Tibial nerve (tissue), 4 donors: ENCODE data around the gene CD82. TPM values are rescaled to one million over a fixed set of nuclear protein-coding genes. Genes with fewer than 3 reads are reported as not detected.
"Not testable (repeated sequence)": the region's sequence is repeated elsewhere in the genome, so short reads cannot be mapped to it uniquely, and the experiment has no call there.

Experiments used
- DNase-seq, 2 donors: peaks; one replicate each; pipeline ENCODE4 v3.0.0-alpha.2; 2019; ENCODE audit warnings: low spot score in 2 of 2
- H3K27ac ChIP-seq, 4 donors: fragments of 200-600 bp; sonication (generic) in 3 of 4; one replicate each; pipeline ENCODE4 v1.5.1; 2017 to 2019; ENCODE audit warnings: mild to moderate bottlenecking in 1 of 4
- H3K27me3 ChIP-seq, 2 donors: fragments of 200-600 bp; sonication (generic) in 1 of 2; one replicate each; pipeline versions ENCODE4 v1.5.1 to v1.6.0; 2017 to 2019
- H3K36me3 ChIP-seq, 3 donors: fragments of 200-600 bp; sonication (generic); one replicate each; pipeline ENCODE4 v1.5.1; 2018 to 2019
- H3K4me1 ChIP-seq, 4 donors: fragments of 200-600 bp; sonication (generic) in 3 of 4; one replicate each; pipeline ENCODE4 v1.5.1; 2017 to 2019
- H3K4me3 ChIP-seq, 4 donors: fragments of 200-600 bp; sonication (generic) in 3 of 4; one replicate each; pipeline ENCODE4 v1.5.1; 2017 to 2019; ENCODE audit warnings: mild to moderate bottlenecking in 1 of 4, moderate library complexity in 1 of 4
- H3K9me3 ChIP-seq, 4 donors: fragments of 200-600 bp; sonication (generic) in 3 of 4; one replicate each; pipeline ENCODE4 v1.5.1; 2017 to 2019
- CTCF ChIP-seq, 5 experiments: fragments of 200-600 bp in 3 of 5; fragments of 450-650 bp in 2 of 5; sonication (generic) in 3 of 5; IDR thresholded peaks; one replicate each; pipeline ENCODE4 v1.5.1; 2016 to 2019; ENCODE audit warnings: antibody characterized with exemption in 5 of 5, mild to moderate bottlenecking in 3 of 5, moderate library complexity in 2 of 5
- EP300 ChIP-seq, 2 donors: sonication (generic); formaldehyde crosslinking; IDR thresholded peaks; one replicate each; pipeline ENCODE4 v1.6.1; 2017; ENCODE audit warnings: antibody characterized with exemption in 2 of 2, mild to moderate bottlenecking in 1 of 2
- POLR2A ChIP-seq, 2 donors: fragments of 450-650 bp; IDR thresholded peaks; one replicate each; pipeline ENCODE4 v1.6.1; 2017; ENCODE audit warnings: antibody characterized with exemption in 2 of 2, mild to moderate bottlenecking in 2 of 2, moderate library complexity in 2 of 2
- WGBS, 2 donors: methylation state at CpG; one replicate each; pipeline ENCODE4 v1.1.5; 2018; 5-methylcytosine and 5-hydroxymethylcytosine counted together
- total RNA-seq, 4 donors: library from RNA; depleted of rRNA; stranded (reverse); fragments of >200 nt; gene quantifications; one replicate each; pipeline ENCODE4 v1.1.0, GENCODE V29; 2016

The CD82 gene
- total RNA-seq, 4 donors from 2014 or later = 27.9 to 49.4 (median 43.4) TPM

- H3K9me3 ChIP-seq = peaks cover 0 to 12% (median 0%) of the 10 kb centered on the region in 4 donors
- no peaks in the 10 kb centered on the region for H3K27me3 ChIP-seq
- no peak overlapping the region for H3K4me3 ChIP-seq
- H3K36me3 ChIP-seq = no peaks in the 10 kb centered on the region
- no peak for TF ChIP-seq EP300 (IDR thresholded peaks at IDR 0.05)
- TF ChIP-seq CTCF (IDR thresholded peaks at IDR 0.05) = no peak
- TF ChIP-seq POLR2A (IDR thresholded peaks at IDR 0.05) = no peak
- WGBS, 2 donors = 93 to 94% methylated on average over 4 of the region's 4 CpGs
- DNase-seq = no peak
- no peaks in the 10 kb centered on the region for H3K4me1 ChIP-seq
- H3K27ac ChIP-seq = no peak overlapping the region
Measured at GRCh38 chr11:44548032-44548695, 17.3 kb upstream of the CD82 start.

GRCh38 chr11:44548961-44549749, 16.3 kb upstream of the CD82 start:
- H3K9me3 ChIP-seq = peaks cover 0 to 12% (median 0%) of the 10 kb centered on the region in 4 donors
- not testable (repeated sequence) for H3K27ac ChIP-seq

GRCh38 chr11:44550123-44550522, 15.3 kb upstream of the CD82 start:
- Histone ChIP-seq H3K9me3 (peaks cover 0 to 12% (median 0%) of the 10 kb centered on the region in 4 donors), H3K36me3 (no peaks in the 10 kb centered on the region), H3K27me3 (no peaks in the 10 kb centered on the region), H3K4me1 (no peaks in the 10 kb centered on the region), H3K4me3 (no peak overlapping the region), H3K27ac (no peak overlapping the region)
- TF ChIP-seq POLR2A (IDR thresholded peaks at IDR 0.05) = no peak
- TF ChIP-seq EP300 (IDR thresholded peaks at IDR 0.05) = no peak
- TF ChIP-seq CTCF (IDR thresholded peaks at IDR 0.05) = no peak
- DNase-seq = no peak
- 80 to 81% methylated on average over 8 of the region's 8 CpGs for WGBS, 2 donors

More at GRCh38 chr11:44548961-44549749, 16.3 kb upstream of the CD82 start:
- WGBS, 2 donors = 79 to 83% methylated on average over 5 of the region's 5 CpGs
- H3K4me1 ChIP-seq, DNase-seq, H3K36me3 ChIP-seq, H3K27me3 ChIP-seq, H3K4me3 ChIP-seq: not testable (repeated sequence)

- TF ChIP-seq EP300 (IDR thresholded peaks at IDR 0.05) (no peak), CTCF (IDR thresholded peaks at IDR 0.05) (no peak), POLR2A (IDR thresholded peaks at IDR 0.05) (no peak)
- Histone ChIP-seq H3K27ac (no peak overlapping the region), H3K27me3 (no peaks in the 10 kb centered on the region), H3K9me3 (peaks cover 0 to 9% (median 0%) of the 10 kb centered on the region in 4 donors), H3K4me1 (peaks cover 0 to 2% (median under 1%) of the 10 kb centered on the region in 4 donors), H3K36me3 (no peaks in the 10 kb centered on the region), H3K4me3 (no peak overlapping the region)
- DNase-seq = no peak
- WGBS, 2 donors = 92 to 95% methylated on average over 4 of the region's 4 CpGs
Measured at GRCh38 chr11:44551456-44552139, 13.9 kb upstream of the CD82 start.

- TF ChIP-seq POLR2A (IDR thresholded peaks at IDR 0.05) (no peak), EP300 (IDR thresholded peaks at IDR 0.05) (no peak), CTCF (IDR thresholded peaks at IDR 0.05) (no peak)
- peaks cover 0 to 17% (median 4%) of the 10 kb centered on the region in 4 donors for H3K4me1 ChIP-seq
- no peak overlapping the region for H3K27ac ChIP-seq
- no peak overlapping the region for H3K4me3 ChIP-seq
- WGBS, 2 donors = 90 to 92% methylated on average over 5 of the region's 5 CpGs
- H3K27me3 ChIP-seq = no peaks in the 10 kb centered on the region
- no peaks in the 10 kb centered on the region for H3K36me3 ChIP-seq
- peaks cover 0 to 9% (median 0%) of the 10 kb centered on the region in 4 donors for H3K9me3 ChIP-seq
- DNase-seq = no peak
Measured at GRCh38 chr11:44555031-44555800, 10.2 kb upstream of the CD82 start.
